ENCODE results near the gene ACSM2B. TPM values are rescaled to one million over a fixed set of nuclear protein-coding genes. Genes with fewer than 3 reads are reported as not detected.
"Not testable (repeated sequence)": the region's sequence is repeated elsewhere in the genome, so short reads cannot be mapped to it uniquely, and the experiment has no call there.

The ACSM2B gene
- total and polyA plus RNA-seq, 2 of the 4 experiments (the other 2 are of a cell fraction), result not detected

GRCh38 chr16:20490994-20491393, 85.2 kb downstream of the ACSM2B start:
- H2BK120ac ChIP-seq (ENCODE audit: low read depth, low read length); H2BK20ac ChIP-seq (ENCODE audit: low read depth, low read length); POLR2A ChIA-PET (ENCODE audit: unreplicated experiment); CTCF ChIA-PET; H3K4me2 ChIP-seq (ENCODE audit: low read depth, low read length); H3K9me1 ChIP-seq (ENCODE audit: insufficient read depth, low read length); H3K36me3 ChIP-seq (ENCODE audit: control insufficient read depth, insufficient read depth, low read length); H3K23ac ChIP-seq (ENCODE audit: low read depth, low read length); DNase-seq; H3K14ac ChIP-seq (replicated peaks; ENCODE audit: low read depth, low read length); H3K56ac ChIP-seq (ENCODE audit: extremely low read depth, insufficient read depth, low read length); H3K9ac ChIP-seq (ENCODE audit: low read depth, low read length); H3K79me1 ChIP-seq (ENCODE audit: low read depth in 1 of 2, low read length in 2 of 2); dilution Hi-C loops (cut with HindIII; ENCODE audit: low sequenced_read_pairs, unreplicated experiment); H4K20me1 ChIP-seq (ENCODE audit: insufficient read depth, low read length); intact Hi-C loops (cut with micrococcal nuclease); H3K27ac ChIP-seq (ENCODE audit: insufficient read depth, low read length); H4K91ac ChIP-seq (ENCODE audit: insufficient read depth, low read depth, low read length); H2AK9ac ChIP-seq (replicated peaks; ENCODE audit: low read depth, low read length, poor library complexity); H3K27me3 ChIP-seq (ENCODE audit: control insufficient read depth, insufficient read depth, low read length); H2AFZ ChIP-seq (replicated peaks; ENCODE audit: low read length, poor library complexity); H3K18ac ChIP-seq (ENCODE audit: low read depth, low read length); H4K5ac ChIP-seq (ENCODE audit: low read depth, low read length); in situ Hi-C loops (cut with MboI; ENCODE audit: low sequenced_read_pairs); H3K4ac ChIP-seq (ENCODE audit: low read depth, low read length); H3K9me3 ChIP-seq (ENCODE audit: control insufficient read depth, insufficient read depth, low read length); ATAC-seq (ENCODE audit: low read depth); H4K8ac ChIP-seq (ENCODE audit: low read depth in 2 of 2, low read length in 2 of 2); H2BK15ac ChIP-seq (ENCODE audit: low read depth, low read length); H3K4me3 ChIP-seq (ENCODE audit: insufficient read depth, low read depth, low read length); H3K4me1 ChIP-seq (ENCODE audit: control insufficient read depth, insufficient read depth, low read length); H2BK5ac ChIP-seq (ENCODE audit: low read depth, low read length, poor library complexity, severe bottlenecking); H2AK5ac ChIP-seq (ENCODE audit: low read depth, low read length); BruUV-seq (replicated peaks): not testable (repeated sequence)
- WGBS, 2 experiments (ENCODE audit: extremely low coverage in 2 of 2, insufficient read length in 1 of 2), result no CpG with 5 or more reads among the region's 3 CpGs

Small RNA genes lying within 50 kb of the gene (microRNA-seq; reads per million reads assigned to microRNA genes)
- not detected for gene AC141273.3 (ENCODE audit: insufficient read depth, insufficient read length)

Small RNA genes lying within 50 kb of the gene (small RNA-seq; reads per million reads assigned to genes)
- gene AC141273.3, result 0 reads per million in 5 experiments

Other genes starting within 250 kb of the ACSM2B start
- gene GP2, start 248.9 kb downstream of the ACSM2B start, total RNA-seq (2012; rRNA removed), result not detected in 2 replicates
- gene GP2, start 248.9 kb downstream of the ACSM2B start, polyA plus RNA-seq (2012; rRNA removed), result not detected in 2 replicates
- gene UMOD, start 223.7 kb downstream of the ACSM2B start, total RNA-seq (2012; rRNA removed), result not detected in 2 replicates
- gene UMOD, start 223.7 kb downstream of the ACSM2B start, polyA plus RNA-seq (2012; rRNA removed), result not detected in 2 replicates
- gene PDILT, start 171.6 kb downstream of the ACSM2B start, total RNA-seq (2012; rRNA removed), result not detected in 2 replicates
- gene PDILT, start 171.6 kb downstream of the ACSM2B start, polyA plus RNA-seq (2012; rRNA removed), result not detected in 2 replicates
- not detected in 2 replicates for gene ACSM5, start 166.8 kb downstream of the ACSM2B start, total RNA-seq (2012; rRNA removed)
- not detected in 2 replicates for gene ACSM5, start 166.8 kb downstream of the ACSM2B start, polyA plus RNA-seq (2012; rRNA removed)
- not detected in 2 replicates for gene ACSM2A, start 124.8 kb downstream of the ACSM2B start, total RNA-seq (2012; rRNA removed)
- gene ACSM2A, start 124.8 kb downstream of the ACSM2B start, polyA plus RNA-seq (2012; rRNA removed), result not detected in 2 replicates
- not detected in 2 replicates for gene ACSM1, start 121.3 kb upstream of the ACSM2B start, total RNA-seq (2012; rRNA removed)
- not detected in 2 replicates for gene ACSM1, start 121.3 kb upstream of the ACSM2B start, polyA plus RNA-seq (2012; rRNA removed)
- gene THUMPD1, start 165.5 kb upstream of the ACSM2B start, total RNA-seq (2012; rRNA removed), result 99.4 and 109 TPM in 2 replicates
- 19.9 and 34.5 TPM in 2 replicates for gene THUMPD1, start 165.5 kb upstream of the ACSM2B start, polyA plus RNA-seq (2012; rRNA removed)
- 0.54 and 0.56 TPM in 2 replicates for gene ACSM3, start 187.6 kb upstream of the ACSM2B start, total RNA-seq (2012; rRNA removed)
- gene ACSM3, start 187.6 kb upstream of the ACSM2B start, polyA plus RNA-seq (2012; rRNA removed), result 0.50 and 0.55 TPM in 2 replicates
- gene ERI2, start 230.1 kb upstream of the ACSM2B start, total RNA-seq (2012; rRNA removed), result 10.2 and 15.0 TPM in 2 replicates
- gene ERI2, start 230.1 kb upstream of the ACSM2B start, polyA plus RNA-seq (2012; rRNA removed), result 5.6 and 7.5 TPM in 2 replicates
- 6.1 and 7.0 TPM in 2 replicates for gene REXO5, start 230.2 kb upstream of the ACSM2B start, total RNA-seq (2012; rRNA removed)
- 2.2 and 3.7 TPM in 2 replicates for gene REXO5, start 230.2 kb upstream of the ACSM2B start, polyA plus RNA-seq (2012; rRNA removed)